GM21381 (cell line): ENCODE data around the gene CNPY1.

ENCODE experiments used
- ATAC-seq: cut with Tn5 transposase; IDR thresholded peaks from one replicate; pipeline ENCODE4 v1.9.1; 2021; ENCODE audit warnings: mild to moderate bottlenecking, moderate library complexity; ENCODE audit not compliant: unreplicated experiment

CNPY1 gene

DNA sequence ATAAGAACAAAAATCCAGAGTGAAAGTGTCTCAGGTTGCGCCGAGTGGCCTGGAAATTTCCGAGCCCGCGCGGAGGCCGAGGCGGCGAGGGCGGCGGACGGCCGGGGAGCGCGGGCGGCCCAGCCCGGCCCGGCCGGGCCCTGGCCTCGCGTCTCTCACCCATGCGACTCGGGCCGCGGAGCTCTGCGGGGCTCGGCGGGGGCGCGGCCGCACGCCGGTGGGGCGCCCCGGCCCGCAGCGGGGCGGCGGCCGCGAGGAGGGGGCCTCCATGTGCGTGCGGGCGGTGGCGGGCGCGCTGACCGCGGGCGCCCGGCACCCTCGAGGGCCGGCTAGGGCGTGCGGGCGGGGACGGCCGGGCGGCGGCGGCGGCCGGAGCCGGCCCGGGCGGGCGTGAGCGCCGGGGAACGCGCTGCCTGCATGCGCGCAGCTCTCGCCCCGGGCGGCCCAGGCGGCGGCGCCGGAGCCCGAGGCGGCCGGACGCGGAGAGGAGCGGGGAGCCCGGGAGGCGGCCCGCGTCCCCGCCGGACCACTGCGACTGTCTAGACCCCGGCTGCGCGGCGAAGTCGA is 88.7 kb downstream of the CNPY1 start:
- no peak for ATAC-seq

DNA sequence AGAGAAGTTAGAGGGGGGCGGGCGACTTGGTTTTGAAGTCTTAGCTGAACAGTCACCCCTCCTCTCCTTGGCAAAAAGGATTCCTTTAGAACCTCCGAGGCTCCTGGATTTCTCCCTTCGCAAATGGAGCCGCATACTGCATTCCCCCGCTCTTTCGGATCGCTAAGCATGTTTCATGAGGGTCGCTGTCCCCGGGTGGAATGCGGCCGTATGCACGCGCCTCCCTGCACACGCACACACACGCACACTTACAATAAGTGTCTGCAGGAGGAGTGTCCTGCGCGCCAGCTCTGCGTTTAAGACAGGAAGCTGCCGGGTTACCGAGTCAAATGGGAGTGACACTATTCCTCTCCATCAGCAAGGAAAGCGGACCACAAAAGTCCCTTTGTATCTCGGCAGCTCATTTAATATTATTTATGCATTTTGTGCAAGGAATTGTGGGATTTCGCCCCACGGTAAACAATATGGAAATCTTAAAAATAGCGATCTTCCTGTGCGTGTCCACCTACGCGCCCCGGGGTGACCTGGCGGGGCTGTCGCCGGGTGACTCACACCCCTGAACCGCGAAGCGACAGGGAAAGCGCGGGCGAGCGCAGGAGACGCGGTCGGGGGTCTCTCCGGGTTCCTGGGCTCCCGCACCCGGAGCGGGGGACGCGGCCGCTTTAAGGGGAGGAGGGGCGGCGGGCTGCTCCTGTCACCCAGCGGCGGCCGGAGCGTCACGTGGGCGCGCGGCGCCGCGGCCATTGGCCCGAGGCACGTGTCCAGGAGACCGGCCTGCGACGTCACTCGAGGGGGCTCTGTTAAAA is 89.4 kb downstream of the CNPY1 start:
- peak; percentile 54 for ATAC-seq

DNA sequence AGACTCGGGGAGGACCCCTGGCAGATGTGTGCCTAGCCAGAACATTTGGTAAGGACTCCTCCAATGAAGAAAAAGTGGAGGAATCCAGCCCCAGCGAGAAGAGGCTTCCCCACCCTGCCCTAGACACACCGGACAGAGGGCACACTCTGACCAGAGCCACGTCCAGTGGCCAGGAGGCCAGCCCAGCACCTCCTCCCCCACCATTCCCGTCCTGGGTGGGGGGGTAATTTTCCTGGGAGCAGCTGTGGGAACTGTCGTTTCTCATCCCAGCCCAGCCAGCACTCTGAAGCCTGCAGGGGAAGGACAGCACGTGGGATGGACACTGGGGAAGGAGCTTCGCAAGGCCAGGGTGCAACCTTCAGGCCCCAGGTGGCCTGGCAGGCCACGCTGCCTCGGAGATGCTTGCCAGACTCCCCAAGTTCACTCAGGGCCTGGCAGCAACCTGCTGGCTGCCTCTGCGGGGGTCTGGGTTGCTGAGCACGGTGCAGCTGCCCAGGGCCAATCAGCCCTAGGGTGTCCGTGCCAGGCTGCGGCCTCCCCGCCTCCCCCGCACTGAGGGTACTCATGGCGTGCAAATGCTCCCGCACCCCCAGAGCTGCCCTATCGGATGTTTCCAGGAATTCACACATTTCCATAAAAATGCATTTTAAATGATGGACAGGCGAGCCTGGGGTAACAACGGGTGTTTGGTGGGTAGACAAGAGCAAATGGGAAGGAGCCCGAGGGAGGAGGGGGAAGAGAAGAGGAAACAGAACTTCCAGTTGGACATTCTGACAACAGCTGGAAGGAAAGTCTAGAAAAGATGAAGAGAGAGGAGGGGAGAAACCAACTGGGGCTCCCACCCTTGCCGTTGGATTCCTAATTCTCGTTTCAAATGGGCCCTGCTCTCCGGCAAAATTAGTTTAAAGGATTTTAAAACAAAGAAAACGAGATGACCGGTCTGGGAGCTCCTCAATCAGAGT is 90.3 kb downstream of the CNPY1 start:
- no peak for ATAC-seq

DNA sequence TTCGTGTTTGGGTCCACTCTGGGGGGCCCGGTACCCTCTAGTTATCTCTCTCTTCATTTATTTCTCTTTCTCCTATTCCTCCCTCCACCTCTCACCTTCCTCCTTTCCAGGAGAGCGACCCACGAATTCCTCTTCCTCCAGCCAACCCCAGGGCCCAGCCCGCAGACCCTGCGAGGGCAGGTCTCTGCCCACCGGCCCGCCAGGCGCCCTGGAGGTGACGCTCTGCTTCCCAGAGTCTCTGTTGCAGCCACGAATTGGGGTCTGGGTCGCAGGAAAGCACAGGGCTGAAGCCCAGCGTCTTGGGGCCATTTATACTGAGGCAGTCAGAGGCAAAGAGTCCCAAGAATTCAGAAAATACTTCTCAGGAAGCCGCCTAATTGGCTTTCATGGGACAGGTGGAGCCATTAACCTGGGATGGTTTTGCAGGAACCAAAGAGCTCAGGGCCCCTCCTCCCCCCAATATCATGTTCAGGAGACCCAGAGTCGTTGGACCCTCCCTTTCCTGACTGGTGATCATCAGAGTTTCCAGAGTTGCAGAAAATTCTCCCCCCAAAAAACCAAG is 91.1 kb downstream of the CNPY1 start:
- no peak for ATAC-seq

DNA sequence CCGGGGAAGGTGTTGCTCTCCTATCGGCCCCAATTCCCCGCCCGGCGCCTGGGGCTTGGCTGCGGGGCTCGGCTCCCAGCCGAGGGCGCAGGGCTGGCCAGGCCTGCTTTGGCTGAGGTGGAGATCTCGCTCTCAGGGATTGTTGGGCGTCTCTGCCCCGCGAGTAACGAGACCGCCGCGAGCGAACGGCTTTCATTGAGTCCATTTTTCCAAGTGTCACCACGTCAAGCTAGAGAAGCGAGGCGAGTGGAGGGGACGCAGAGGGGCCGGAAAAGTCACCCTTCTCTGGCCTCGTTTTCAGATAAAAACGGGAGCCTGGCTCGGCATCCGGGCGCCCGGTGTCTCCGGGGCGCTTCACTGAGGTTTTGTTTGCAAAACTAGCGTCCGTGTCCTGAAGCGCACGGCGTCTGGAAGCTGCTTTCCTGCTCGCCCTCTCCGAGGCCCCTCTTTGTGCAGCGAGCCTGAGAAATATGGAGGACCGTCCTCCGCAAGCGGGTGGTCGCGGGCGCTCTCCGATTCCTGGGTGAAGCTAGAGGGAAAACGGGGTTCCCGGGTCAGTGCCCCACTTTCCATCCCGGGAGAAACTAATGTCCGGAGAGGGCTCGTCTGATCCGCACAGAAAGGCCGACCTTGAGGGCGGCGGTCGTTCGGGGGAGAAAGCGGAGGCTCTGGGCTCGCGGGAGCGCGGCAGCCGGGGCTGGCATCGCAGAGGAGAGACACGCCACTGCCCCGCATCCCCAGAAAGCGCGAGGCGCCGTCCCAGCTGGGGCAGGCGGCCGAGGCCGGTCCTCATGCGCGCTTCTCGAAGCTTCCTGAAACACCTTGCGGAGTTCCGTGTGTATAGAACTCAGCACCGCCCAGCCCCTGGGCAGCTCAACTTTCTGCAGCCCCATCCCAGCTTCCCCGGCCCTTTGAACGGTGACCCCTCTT is 91.9 kb downstream of the CNPY1 start:
- ATAC-seq: no peak

DNA sequence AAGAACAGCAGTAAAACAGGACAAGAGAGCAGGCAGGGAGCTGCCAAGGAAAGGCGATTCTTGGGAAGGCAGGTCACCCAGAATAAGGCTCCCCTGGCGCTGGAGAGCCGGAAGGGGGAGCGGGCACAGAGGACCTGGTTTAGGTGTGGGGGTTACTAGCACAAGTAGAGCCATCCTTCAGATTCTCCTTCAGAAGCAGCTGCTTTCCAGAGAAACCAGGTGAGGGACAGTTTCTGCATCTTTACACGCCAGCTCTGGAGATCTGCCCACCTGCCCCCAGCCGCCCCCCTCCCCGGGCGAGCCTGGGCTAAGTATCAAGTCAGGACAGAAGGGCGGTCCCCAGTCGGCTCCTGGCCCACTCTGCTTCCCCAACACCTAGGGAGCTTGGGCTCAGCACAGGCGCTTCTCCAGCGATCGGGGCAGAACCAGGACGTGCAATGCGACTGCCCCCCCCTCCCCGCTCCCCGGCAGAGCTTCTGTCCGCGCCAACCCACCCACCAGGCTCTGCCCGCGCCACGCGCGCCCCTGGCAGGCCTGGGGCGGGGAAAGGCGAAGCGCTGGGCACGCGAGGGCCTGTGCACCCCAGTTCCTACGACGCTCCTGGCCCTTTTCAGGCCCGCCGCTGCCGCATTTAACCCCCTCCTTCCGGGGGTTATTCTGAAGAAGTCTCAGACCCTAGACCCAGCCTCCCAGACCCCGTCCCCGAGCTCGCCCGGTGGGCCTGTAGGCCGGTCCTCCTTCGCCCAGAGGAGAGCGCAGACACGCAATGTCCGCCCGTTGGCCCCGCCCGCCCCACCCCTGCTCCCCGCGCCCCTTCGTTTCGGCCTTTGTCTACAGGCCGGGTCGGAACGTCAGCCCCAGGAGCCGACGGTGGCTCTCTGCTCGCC is 92.8 kb downstream of the CNPY1 start:
- no peak for ATAC-seq

DNA sequence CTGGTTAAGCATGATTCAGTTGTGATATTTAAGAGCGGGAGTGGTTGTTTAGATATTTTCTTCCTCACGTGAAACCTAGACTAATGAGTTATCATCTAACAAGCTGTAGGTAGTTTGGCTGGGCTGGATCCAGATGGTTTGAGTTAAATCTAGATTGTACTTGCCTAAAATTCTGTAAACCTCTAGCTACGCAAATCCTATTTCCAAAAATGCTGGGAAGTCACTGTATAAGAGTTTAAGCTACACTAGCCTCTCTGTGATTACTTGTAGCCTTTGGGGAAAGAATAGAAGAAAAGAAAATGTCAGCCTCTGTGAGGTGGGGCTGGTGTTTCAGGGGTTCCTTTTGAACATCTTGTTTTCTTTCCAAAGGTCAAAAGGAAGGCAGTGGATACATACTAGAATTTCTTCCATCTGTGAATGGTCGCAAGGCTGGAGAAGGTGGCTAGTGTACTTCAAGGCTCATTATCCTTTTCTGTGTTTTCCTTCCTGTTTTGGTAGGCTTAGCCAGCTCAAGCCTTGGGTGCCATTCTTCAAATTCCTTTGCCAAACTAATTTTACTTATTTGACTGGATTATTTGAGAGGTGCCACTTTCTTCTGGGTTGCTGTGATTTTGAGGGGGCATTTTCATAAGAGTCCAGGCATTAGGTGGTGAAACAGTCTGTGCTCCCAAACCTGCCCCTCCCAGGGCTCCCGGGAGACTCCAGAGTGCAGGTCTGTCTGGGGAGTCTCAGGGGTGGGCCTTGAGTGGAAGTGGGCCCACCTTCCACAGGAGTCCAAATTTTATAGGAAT is 93.7 kb downstream of the CNPY1 start:
- no peak for ATAC-seq

DNA sequence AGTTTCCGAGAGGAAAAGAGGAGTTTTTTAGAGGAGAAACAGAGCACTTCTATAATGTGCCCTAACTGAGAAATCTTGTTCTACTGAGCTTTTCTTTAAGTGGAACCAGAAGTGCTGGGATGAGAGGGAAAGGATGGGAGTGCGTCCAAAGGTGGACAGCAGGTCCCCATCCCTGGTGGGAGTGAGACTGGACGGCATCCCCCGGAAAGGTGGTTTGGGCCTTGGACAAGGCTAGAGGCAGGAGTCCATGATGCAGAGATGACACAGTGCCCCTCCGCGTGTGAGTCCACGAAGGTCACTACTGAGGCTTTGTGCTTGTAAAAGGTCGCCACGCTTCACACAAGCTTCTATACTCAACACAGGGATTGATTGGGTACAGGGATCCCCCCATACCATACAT is 94.5 kb downstream of the CNPY1 start:
- ATAC-seq: no peak
